Astrocyte (in vitro differentiated cells and primary cell): ENCODE measurements around the gene CROCC2. TPM values are rescaled to one million over a fixed set of nuclear protein-coding genes. Genes with fewer than 3 reads are reported as not detected.

Experiments
- DNase-seq: peaks from one replicate; pipeline ENCODE4 v3.0.0-alpha.2; 2010; ENCODE audit warnings: low read depth
- FAIRE-seq: peaks from 2 replicates; lab custom pipeline; 2011; peaks lifted over from hg19 to GRCh38; lab: Jason Lieb, UNC
- H2AFZ ChIP-seq: 2 replicates; pipeline ENCODE4 v1.6.0; 2012; ENCODE audit warnings: low read depth, low read length, inconsistent platforms
- H3K27ac ChIP-seq: 2 replicates; pipeline ENCODE4 v1.5.1; 2011; ENCODE audit warnings: low read depth, low read length, inconsistent platforms
- H3K27me3 ChIP-seq: 2 replicates; pipeline ENCODE4 v1.6.0; 2011; ENCODE audit warnings: low read length, inconsistent platforms; ENCODE audit not compliant: insufficient read depth
- H3K36me3 ChIP-seq: 2 replicates; pipeline ENCODE4 v1.5.1; 2011; ENCODE audit warnings: low read length, inconsistent platforms; ENCODE audit not compliant: insufficient read depth
- H3K4me1 ChIP-seq: 2 replicates; pipeline ENCODE4 v1.5.1; 2011; ENCODE audit warnings: low read length, inconsistent platforms; ENCODE audit not compliant: insufficient read depth
- H3K4me2 ChIP-seq: 2 replicates; pipeline ENCODE4 v1.6.0; 2012; ENCODE audit warnings: low read length, inconsistent platforms
- H3K4me3 ChIP-seq: 2 replicates; pipeline ENCODE4 v1.5.1; 2011; ENCODE audit warnings: low read depth, mild to moderate bottlenecking, low read length, inconsistent platforms; ENCODE audit not compliant: insufficient read depth
- H3K79me2 ChIP-seq: 2 replicates; pipeline ENCODE4 v1.6.0; 2012; ENCODE audit warnings: mild to moderate bottlenecking, low read length, inconsistent platforms; ENCODE audit not compliant: insufficient read depth
- H3K9ac ChIP-seq: 2 replicates; pipeline ENCODE4 v1.6.0; 2012; ENCODE audit warnings: mild to moderate bottlenecking, low read length, inconsistent platforms
- H3K9me3 ChIP-seq: 2 replicates; pipeline ENCODE4 v1.5.1; 2012; ENCODE audit warnings: low read depth, mild to moderate bottlenecking, low read length, inconsistent platforms; ENCODE audit not compliant: insufficient read depth
- H4K20me1 ChIP-seq: 2 replicates; pipeline ENCODE4 v1.6.0; 2012; ENCODE audit warnings: low read length, inconsistent platforms; ENCODE audit not compliant: insufficient read depth
- H3K27ac Mint-ChIP-seq: one replicate; pipeline ENCODE4 v1.8.0; 2021; ENCODE audit warnings: mild to moderate bottlenecking, mixed read lengths; ENCODE audit not compliant: unreplicated experiment
- H3K27me3 Mint-ChIP-seq: one replicate; pipeline ENCODE4 v1.8.0; 2021; ENCODE audit warnings: low read depth, mixed read lengths; ENCODE audit not compliant: unreplicated experiment
- H3K36me3 Mint-ChIP-seq: one replicate; pipeline ENCODE4 v1.8.0; 2021; ENCODE audit warnings: low read depth, mixed read lengths; ENCODE audit not compliant: unreplicated experiment
- H3K4me1 Mint-ChIP-seq: one replicate; pipeline ENCODE4 v1.8.0; 2021; ENCODE audit warnings: low read depth, mixed read lengths; ENCODE audit not compliant: unreplicated experiment
- H3K4me3 Mint-ChIP-seq: one replicate; pipeline ENCODE4 v1.8.0; 2021; ENCODE audit warnings: mild to moderate bottlenecking, moderate library complexity, mixed read lengths; ENCODE audit not compliant: unreplicated experiment
- H3K9me3 Mint-ChIP-seq: one replicate; pipeline ENCODE4 v1.8.0; 2021; ENCODE audit warnings: mild to moderate bottlenecking, mixed read lengths; ENCODE audit not compliant: unreplicated experiment
- CTCF ChIP-seq: IDR thresholded peaks from 2 replicates; pipeline ENCODE4 v1.5.1; 2011; ENCODE audit warnings: low read depth, mild to moderate bottlenecking, inconsistent platforms, low read length, moderate library complexity; ENCODE audit not compliant: insufficient read depth
- EZH2 ChIP-seq: IDR thresholded peaks from 2 replicates; pipeline ENCODE4 v1.6.1; 2012; ENCODE audit warnings: mild to moderate bottlenecking, low read length, inconsistent platforms; ENCODE audit not compliant: insufficient read depth
- total RNA-seq: library from RNA; stranded (reverse); gene quantifications from 2 replicates; pipeline ENCODE4 v1.2.1, GENCODE V29; 2021

The CROCC2 gene
- total RNA-seq, 1 donor from 2014 or later: not detected

GRCh38 chr2:240998995-240999791 lies 93.1 kb downstream of the CROCC2 start:
- Histone ChIP-seq H2AFZ (peak overlapping the region; percentile 47), H3K79me2 (no peaks in the 10 kb centered on the region), H3K27me3 (no peaks in the 10 kb centered on the region), H3K9me3 (peaks cover 10% of the 10 kb centered on the region), H3K36me3 (no peaks in the 10 kb centered on the region), H3K4me1 (peaks cover 8% of the 10 kb centered on the region), H4K20me1 (peaks cover 18% of the 10 kb centered on the region), H3K4me3 (peak overlapping the region; percentile 59), H3K9ac (peak overlapping the region; percentile 31), H3K27ac (no peak overlapping the region), H3K4me2 (peak overlapping the region; percentile 91)
- Mint-ChIP-seq H3K27ac (no peak overlapping the region), H3K4me1 (no peaks in the 10 kb centered on the region), H3K36me3 (peaks cover 2% of the 10 kb centered on the region), H3K4me3 (no peak overlapping the region), H3K9me3 (peaks cover 23% of the 10 kb centered on the region), H3K27me3 (peaks cover 52% of the 10 kb centered on the region)
- no peak for FAIRE-seq
- no peak for DNase-seq
- TF ChIP-seq EZH2 (no peak), CTCF (no peak)

- H3K9me3 Mint-ChIP-seq: peaks cover 24% of the 10 kb centered on the region
Observed at GRCh38 chr2:240999873-241000541, 93.9 kb downstream of the CROCC2 start.

More at GRCh38 chr2:240999873-241000541, 93.9 kb downstream of the CROCC2 start:
- H3K27ac Mint-ChIP-seq: no peak overlapping the region
- peaks cover 18% of the 10 kb centered on the region for H4K20me1 ChIP-seq
- no peaks in the 10 kb centered on the region for H3K79me2 ChIP-seq
- H3K9me3 ChIP-seq: peaks cover 13% of the 10 kb centered on the region
- H3K36me3 Mint-ChIP-seq: peaks cover 2% of the 10 kb centered on the region
- H3K36me3 ChIP-seq: no peaks in the 10 kb centered on the region
- H3K4me1 ChIP-seq: peaks cover 8% of the 10 kb centered on the region
- DNase-seq (no peak), FAIRE-seq (no peak)
- H3K27me3 Mint-ChIP-seq: peaks cover 47% of the 10 kb centered on the region
- H3K4me1 Mint-ChIP-seq: no peaks in the 10 kb centered on the region
- H3K4me3 Mint-ChIP-seq: peak overlapping the region; percentile 23
- H3K4me3 ChIP-seq: no peak overlapping the region
- H3K4me2 ChIP-seq: peak overlapping the region; percentile 91
- no peak overlapping the region for H2AFZ ChIP-seq
- no peaks in the 10 kb centered on the region for H3K27me3 ChIP-seq
- no peak overlapping the region for H3K27ac ChIP-seq
- TF ChIP-seq EZH2 (no peak), CTCF (no peak)
- H3K9ac ChIP-seq: no peak overlapping the region
